PC-3 (cell line): ENCODE results near the gene TOLLIP.

Experiments used
- EZH2phosphoT487 ChIP-seq: fragments of 300-600 bp; sonication (generic); IDR thresholded peaks from 2 replicates; pipeline ENCODE4 v1.6.1; 2018; ENCODE audit warnings: mild to moderate bottlenecking, antibody characterized with exemption, low read length, borderline replicate concordance
- TF ChIP-seq, protein P1 (sequence below): fragments of 300-600 bp; sonication (generic); conservative IDR thresholded peaks from 2 replicates; pipeline ENCODE4 v1.5.1; 2017; ENCODE audit warnings: antibody characterized with exemption, low read depth, mild to moderate bottlenecking, low read length

DNA sequence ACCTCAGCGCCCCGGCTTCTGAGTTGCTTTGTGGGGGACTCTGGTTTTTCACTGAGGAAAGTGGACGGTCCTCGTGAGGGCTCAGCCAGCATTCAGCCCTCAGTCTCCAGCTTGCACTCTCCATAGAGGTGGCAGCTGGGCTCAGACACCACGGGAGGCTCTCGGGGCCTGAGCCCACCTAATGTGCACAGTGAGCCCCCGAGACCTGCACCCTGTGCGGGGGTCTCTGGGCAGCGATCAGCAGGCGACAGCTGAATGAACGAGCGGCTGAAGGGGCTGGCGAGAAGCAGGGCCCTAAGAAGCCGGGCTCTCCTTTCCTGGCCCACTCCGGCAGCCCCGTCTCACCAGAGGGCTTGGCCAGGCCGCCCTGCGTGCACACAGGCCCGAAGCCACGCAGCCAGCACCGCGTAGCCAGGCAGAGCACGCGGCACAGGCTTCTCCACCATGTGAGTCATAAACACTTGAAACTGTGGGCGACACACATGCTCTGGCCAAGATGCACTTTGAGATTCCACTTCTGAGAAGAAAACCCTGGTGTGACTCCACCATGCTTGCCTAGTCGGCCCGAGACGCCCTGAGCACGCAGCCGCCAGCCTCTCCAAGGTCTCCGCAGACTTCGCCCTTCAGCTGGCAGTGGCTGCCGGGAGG, 28.0 kb downstream of the TOLLIP start:
- TF ChIP-seq, protein P1, sequence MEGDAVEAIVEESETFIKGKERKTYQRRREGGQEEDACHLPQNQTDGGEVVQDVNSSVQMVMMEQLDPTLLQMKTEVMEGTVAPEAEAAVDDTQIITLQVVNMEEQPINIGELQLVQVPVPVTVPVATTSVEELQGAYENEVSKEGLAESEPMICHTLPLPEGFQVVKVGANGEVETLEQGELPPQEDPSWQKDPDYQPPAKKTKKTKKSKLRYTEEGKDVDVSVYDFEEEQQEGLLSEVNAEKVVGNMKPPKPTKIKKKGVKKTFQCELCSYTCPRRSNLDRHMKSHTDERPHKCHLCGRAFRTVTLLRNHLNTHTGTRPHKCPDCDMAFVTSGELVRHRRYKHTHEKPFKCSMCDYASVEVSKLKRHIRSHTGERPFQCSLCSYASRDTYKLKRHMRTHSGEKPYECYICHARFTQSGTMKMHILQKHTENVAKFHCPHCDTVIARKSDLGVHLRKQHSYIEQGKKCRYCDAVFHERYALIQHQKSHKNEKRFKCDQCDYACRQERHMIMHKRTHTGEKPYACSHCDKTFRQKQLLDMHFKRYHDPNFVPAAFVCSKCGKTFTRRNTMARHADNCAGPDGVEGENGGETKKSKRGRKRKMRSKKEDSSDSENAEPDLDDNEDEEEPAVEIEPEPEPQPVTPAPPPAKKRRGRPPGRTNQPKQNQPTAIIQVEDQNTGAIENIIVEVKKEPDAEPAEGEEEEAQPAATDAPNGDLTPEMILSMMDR = no peak
- no peak for TF ChIP-seq EZH2phosphoT487
